Measurements from ENCODE around the gene NRSN2. TPM values are rescaled to one million over a fixed set of nuclear protein-coding genes. Genes with fewer than 3 reads are reported as not detected.

Gene NRSN2
- total RNA-seq, 1 donor from 2014 or later, result 14.6 TPM

DNA sequence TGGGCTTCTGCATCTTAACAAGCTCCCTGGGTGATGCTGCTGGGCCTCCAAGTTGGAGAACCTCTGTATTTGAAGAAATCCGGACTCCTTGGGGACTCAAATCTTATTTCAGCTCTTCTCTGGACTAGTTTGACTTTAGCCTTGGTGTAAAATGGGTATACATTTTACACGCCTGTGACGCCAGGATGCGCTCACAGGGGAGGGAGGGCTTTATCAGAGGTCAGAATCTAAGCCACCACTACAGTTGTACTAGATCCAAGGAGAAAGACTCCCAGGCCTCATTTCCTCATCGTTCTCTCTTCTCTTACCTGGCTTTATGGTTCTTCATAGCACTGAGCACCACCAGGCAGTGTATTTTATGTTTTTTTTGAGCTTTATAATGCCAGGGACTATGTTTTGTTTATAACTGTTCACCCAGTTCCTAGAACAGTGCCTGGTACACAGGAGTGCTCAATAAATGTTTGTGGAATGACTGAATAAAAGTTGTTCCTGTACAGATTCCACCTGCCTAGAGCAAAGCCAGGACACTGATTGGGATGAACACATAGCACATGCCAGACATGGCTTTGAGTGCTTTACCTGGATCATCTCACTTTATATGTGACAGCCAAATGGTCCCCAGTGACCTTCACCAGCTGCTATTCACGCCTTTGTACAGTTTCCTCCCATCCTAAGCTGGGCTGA is 56.1 kb downstream of the NRSN2 start:
- Histone ChIP-seq H3K4me1 (ENCODE audit: control insufficient read depth in 3 of 3, insufficient read depth in 3 of 3, low read length in 3 of 3) (peaks cover 6 to 13% (median 8%) of the 10 kb centered on the region in 3 donors), H3K27ac (ENCODE audit: low read depth, low read length) (no peak overlapping the region), H3K27me3 (ENCODE audit: control insufficient read depth in 3 of 3, insufficient read depth in 3 of 3, low read length in 3 of 3) (no peaks in the 10 kb centered on the region)

DNA sequence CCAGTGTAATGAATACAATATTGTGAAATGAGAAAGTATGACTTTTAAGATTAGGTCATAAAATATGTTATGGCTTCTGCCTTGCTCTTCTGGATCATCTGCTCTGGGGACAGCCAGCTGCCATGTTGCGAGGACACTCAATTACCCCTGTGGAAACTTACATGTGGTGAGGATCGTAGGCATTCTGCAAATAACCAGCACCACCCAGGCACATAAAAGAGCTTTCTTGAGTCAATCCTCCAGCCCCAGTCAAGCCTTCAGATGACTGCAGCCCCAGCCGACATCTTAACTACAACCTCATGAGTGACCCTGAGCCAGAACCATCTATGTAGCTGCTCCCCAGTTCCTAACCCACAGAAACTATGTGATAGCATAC is 56.7 kb downstream of the NRSN2 start:
- no peaks in the 10 kb centered on the region for H3K27me3 ChIP-seq (ENCODE audit: control insufficient read depth in 3 of 3, insufficient read depth in 3 of 3, low read length in 3 of 3)
- H3K9ac ChIP-seq (ENCODE audit: low read depth in 1 of 3, low read length in 3 of 3), result no peak overlapping the region
- peaks cover 0 to 2% (median 0%) of the 10 kb centered on the region in 3 donors for H3K9me3 ChIP-seq (ENCODE audit: control insufficient read depth in 3 of 3, low read length in 3 of 3)
- H3K27ac ChIP-seq (ENCODE audit: low read depth, low read length), result no peak overlapping the region
- peaks cover 8 to 16% (median 9%) of the 10 kb centered on the region in 3 donors for H3K4me1 ChIP-seq (ENCODE audit: control insufficient read depth in 3 of 3, insufficient read depth in 3 of 3, low read length in 3 of 3)
- H3K4me3 ChIP-seq (ENCODE audit: low read length in 3 of 3), result no peak overlapping the region
- H3K36me3 ChIP-seq (ENCODE audit: control insufficient read depth in 3 of 3, insufficient read depth in 3 of 3, low read length in 3 of 3), result peaks cover 0 to 2% (median 0%) of the 10 kb centered on the region in 3 donors

More for the DNA sequence above, 56.1 kb downstream of the NRSN2 start:
- Histone ChIP-seq H3K4me3 (ENCODE audit: low read length in 3 of 3) (no peak overlapping the region), H3K9me3 (ENCODE audit: control insufficient read depth in 3 of 3, low read length in 3 of 3) (peaks cover 0 to 2% (median 0%) of the 10 kb centered on the region in 3 donors), H3K36me3 (ENCODE audit: control insufficient read depth in 3 of 3, insufficient read depth in 3 of 3, low read length in 3 of 3) (no peaks in the 10 kb centered on the region), H3K9ac (ENCODE audit: low read depth in 1 of 3, low read length in 3 of 3) (no peak overlapping the region)

DNA sequence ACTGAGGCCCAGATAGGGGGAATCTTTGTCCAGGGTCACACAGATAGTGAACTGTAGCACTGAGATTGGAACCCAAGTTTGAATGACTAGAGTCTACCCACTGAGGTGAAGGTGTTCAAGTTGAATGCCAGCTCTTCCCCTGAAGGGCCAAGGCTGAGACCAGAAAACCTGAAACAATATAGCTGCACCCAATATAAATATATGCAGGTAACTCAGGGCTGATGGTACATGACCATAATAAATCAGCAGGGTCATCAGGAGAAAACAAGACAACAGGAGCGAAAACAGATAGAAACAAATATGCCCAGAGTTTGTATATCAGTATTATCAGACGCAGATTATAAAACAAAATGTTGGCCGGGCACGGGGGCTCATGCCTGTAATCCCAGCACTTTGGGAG is 57.2 kb downstream of the NRSN2 start:
- no peak overlapping the region for H3K4me3 ChIP-seq (ENCODE audit: low read length in 3 of 3)
- H3K9ac ChIP-seq (ENCODE audit: low read depth in 1 of 3, low read length in 3 of 3), result no peak overlapping the region
- H3K4me1 ChIP-seq (ENCODE audit: control insufficient read depth in 3 of 3, insufficient read depth in 3 of 3, low read length in 3 of 3), result peaks cover 13 to 22% (median 14%) of the 10 kb centered on the region in 3 donors
- no peaks in the 10 kb centered on the region for H3K27me3 ChIP-seq (ENCODE audit: control insufficient read depth in 3 of 3, insufficient read depth in 3 of 3, low read length in 3 of 3)
- H3K9me3 ChIP-seq (ENCODE audit: control insufficient read depth in 3 of 3, low read length in 3 of 3), result peaks cover 0 to 2% (median 0%) of the 10 kb centered on the region in 3 donors
- H3K36me3 ChIP-seq (ENCODE audit: control insufficient read depth in 3 of 3, insufficient read depth in 3 of 3, low read length in 3 of 3), result peaks cover 0 to 2% (median 0%) of the 10 kb centered on the region in 3 donors
- no peak overlapping the region for H3K27ac ChIP-seq (ENCODE audit: low read depth, low read length)

Other genes starting within 250 kb of the NRSN2 start
- not detected for gene DEFB126, start 204.5 kb upstream of the NRSN2 start, total RNA-seq
- gene DEFB127, start 189.7 kb upstream of the NRSN2 start, total RNA-seq, result not detected
- not detected for gene DEFB128, start 157.4 kb upstream of the NRSN2 start, total RNA-seq
- gene DEFB129, start 119.9 kb upstream of the NRSN2 start, total RNA-seq, result not detected
- gene DEFB132, start 89.4 kb upstream of the NRSN2 start, total RNA-seq, result not detected
- 1.0 TPM for gene C20orf96, start 56.4 kb upstream of the NRSN2 start, total RNA-seq
- 39.1 TPM for gene ZCCHC3, start 49.5 kb upstream of the NRSN2 start, total RNA-seq
- 3.7 TPM for gene SOX12, start 21.6 kb upstream of the NRSN2 start, total RNA-seq
- 7.3 TPM for gene TRIB3, start 33.6 kb downstream of the NRSN2 start, total RNA-seq
- 29.2 TPM for gene RBCK1, start 61.2 kb downstream of the NRSN2 start, total RNA-seq
- 14.1 TPM for gene TBC1D20, start 115.4 kb downstream of the NRSN2 start, total RNA-seq
- gene CSNK2A1, start 196.7 kb downstream of the NRSN2 start, total RNA-seq, result 112 TPM